Measurements from ENCODE around the gene CST6. TPM values are rescaled to one million over a fixed set of nuclear protein-coding genes. Genes with fewer than 3 reads are reported as not detected.

The CST6 gene
- total and polyA plus RNA-seq, 5 experiments from 2014 or later, result not detected

DNA sequence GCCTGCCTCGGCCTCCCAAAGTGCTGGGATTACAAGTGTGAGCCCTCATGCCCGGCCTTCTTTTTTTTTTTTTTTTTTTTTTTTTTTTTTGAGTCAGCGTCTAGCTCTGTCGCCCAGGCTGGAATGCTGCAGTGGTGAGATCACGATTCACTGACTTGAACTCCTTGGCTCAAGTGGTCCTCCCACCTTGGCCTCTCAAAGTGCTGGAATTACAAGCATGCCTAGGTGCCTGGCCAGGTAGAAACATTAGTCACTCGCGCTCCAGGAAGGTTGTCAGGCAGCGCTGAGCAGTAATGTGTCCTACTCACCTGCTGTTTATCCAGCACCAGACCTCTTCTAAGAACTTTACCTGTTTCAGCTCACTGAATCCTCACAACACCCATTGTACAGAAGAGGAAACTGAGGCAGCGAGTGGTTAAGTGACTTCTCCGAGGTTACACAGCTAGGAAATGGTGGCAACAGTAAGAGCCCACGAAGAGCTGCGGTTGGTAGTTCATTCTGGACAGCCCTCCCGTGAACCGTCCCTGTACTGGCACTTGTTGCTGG is 496 bp upstream of the CST6 start:
- H3K9me3 Mint-ChIP-seq, result no peaks in the 10 kb centered on the region
- peaks cover 0 to 4% (median 2%) of the 10 kb centered on the region in 4 donors for H3K4me1 Mint-ChIP-seq
- DNase-seq, result no peak
- ATAC-seq, result no peak
- no peak overlapping the region for H3K27ac Mint-ChIP-seq
- no peaks in the 10 kb centered on the region for H3K36me3 Mint-ChIP-seq
- POLR2A ChIA-PET, result interaction anchor here (0.6 to 1.4 kb wide), 4 partner anchors 9 to 362 kb away, joined by 3 to 6 read pairs (median 4); partner anchors contain the start of genes BANF1, EIF1AD and SF3B2
- H3K27me3 Mint-ChIP-seq, result peaks cover 1 to 15% (median 10%) of the 10 kb centered on the region in 5 donors
- peak overlapping the region in 2 of 10 donors; percentile 26 to 51 for H3K4me3 Mint-ChIP-seq

GRCh38 chr11:66012371-66012945 is 650 bp downstream of the CST6 start:
- H3K4me1 Mint-ChIP-seq, result peaks cover 0 to 4% (median 2%) of the 10 kb centered on the region in 4 donors
- DNase-seq (peak in 1 of 10 donors; percentile 32), ATAC-seq (peak in 1 of 2 donors; percentile 26)
- POLR2A ChIA-PET, result interaction anchor here (0.6 to 1.4 kb wide), 4 partner anchors 10 to 40 kb away, joined by 3 to 4 read pairs (median 4); partner anchors contain the start of gene BANF1
- peak overlapping the region in 1 of 10 donors; percentile 56 for H3K27ac Mint-ChIP-seq
- no peaks in the 10 kb centered on the region for H3K36me3 Mint-ChIP-seq
- peaks cover 1 to 15% (median 10%) of the 10 kb centered on the region in 5 donors for H3K27me3 Mint-ChIP-seq
- H3K9me3 Mint-ChIP-seq, result no peaks in the 10 kb centered on the region
- H3K4me3 Mint-ChIP-seq, result peak overlapping the region in 4 of 10 donors; percentile 29 to 69 (median 47)

- no peaks in the 10 kb centered on the region for H3K36me3 Mint-ChIP-seq
- no peaks in the 10 kb centered on the region for H3K9me3 Mint-ChIP-seq
- H3K4me3 Mint-ChIP-seq, result peak overlapping the region in 1 of 10 donors; percentile 23
- peaks cover 0 to 7% (median 2%) of the 10 kb centered on the region in 4 donors for H3K4me1 Mint-ChIP-seq
- peak in 1 of 10 donors; percentile 55 for DNase-seq
- POLR2A ChIA-PET, result interaction anchor here (1.3 to 1.4 kb wide), 3 partner anchors 9 to 19 kb away, joined by 3 to 4 read pairs (median 4); partner anchors contain the start of gene BANF1
- H3K27ac Mint-ChIP-seq, result peak overlapping the region in 2 of 10 donors; percentile 18 to 56
- peaks cover 1 to 15% (median 10%) of the 10 kb centered on the region in 5 donors for H3K27me3 Mint-ChIP-seq
- no peak for ATAC-seq
These were observed 1.3 kb downstream of the CST6 start for GRCh38 chr11:66012946-66013761.

- peaks cover 0 to 7% (median 2%) of the 10 kb centered on the region in 4 donors for H3K4me1 Mint-ChIP-seq
- H3K9me3 Mint-ChIP-seq, result no peaks in the 10 kb centered on the region
- POLR2A ChIA-PET, result interaction anchor here (0.6 kb wide), 1 partner anchor 564 kb away, joined by 4 read pairs; no protein-coding TSS in a partner anchor
- ATAC-seq (no peak), DNase-seq (peak in 1 of 10 donors; percentile 45)
- peaks cover 1 to 15% (median 10%) of the 10 kb centered on the region in 5 donors for H3K27me3 Mint-ChIP-seq
- H3K4me3 Mint-ChIP-seq, result no peak overlapping the region
- no peaks in the 10 kb centered on the region for H3K36me3 Mint-ChIP-seq
- no peak overlapping the region for H3K27ac Mint-ChIP-seq
These were observed 1.9 kb downstream of the CST6 start for GRCh38 chr11:66013762-66014100.

GRCh38 chr11:66014804-66015453 is 3.1 kb downstream of the CST6 start:
- Mint-ChIP-seq H3K9me3 (no peaks in the 10 kb centered on the region), H3K4me3 (no peak overlapping the region), H3K4me1 (peaks cover 0 to 7% (median 2%) of the 10 kb centered on the region in 4 donors), H3K36me3 (no peaks in the 10 kb centered on the region), H3K27ac (no peak overlapping the region), H3K27me3 (peaks cover 1 to 15% (median 10%) of the 10 kb centered on the region in 5 donors)
- no peak for ATAC-seq
- peak in 1 of 10 donors; percentile 41 for DNase-seq
- POLR2A ChIA-PET, result no interaction called here

DNA sequence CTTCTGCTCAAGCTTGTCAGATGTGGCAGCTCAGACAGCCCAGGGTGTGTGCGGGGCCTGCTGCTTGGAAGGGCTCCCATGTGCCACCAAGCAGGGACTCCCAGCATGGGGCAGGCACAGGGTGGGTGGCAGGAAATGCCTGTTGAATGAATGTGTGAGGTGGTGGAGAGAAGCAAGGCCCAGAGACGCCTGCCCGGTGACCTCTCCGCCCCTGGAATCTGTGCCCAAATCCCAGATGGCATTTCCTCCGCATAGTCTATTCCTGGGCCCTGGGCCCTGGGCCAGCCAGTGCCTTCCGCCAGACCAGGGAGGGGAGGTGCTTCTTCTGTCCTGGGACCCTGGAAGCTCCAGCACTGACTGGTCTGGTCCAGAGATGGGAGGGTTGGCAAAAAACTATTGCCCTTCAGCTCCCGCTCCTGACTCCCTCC is 3.7 kb downstream of the CST6 start:
- Mint-ChIP-seq H3K4me1 (peaks cover 0 to 7% (median under 1%) of the 10 kb centered on the region in 4 donors), H3K27me3 (peaks cover 1 to 15% (median 7%) of the 10 kb centered on the region in 5 donors), H3K4me3 (no peak overlapping the region), H3K9me3 (no peaks in the 10 kb centered on the region), H3K36me3 (no peaks in the 10 kb centered on the region), H3K27ac (no peak overlapping the region)
- DNase-seq (peak in 1 of 10 donors; percentile 30), ATAC-seq (no peak)
- POLR2A ChIA-PET, result no interaction called here

GRCh38 chr11:66015936-66016792 is 4.4 kb downstream of the CST6 start:
- ATAC-seq, result no peak
- no peak overlapping the region for H3K4me3 Mint-ChIP-seq
- H3K4me1 Mint-ChIP-seq, result peaks cover 0 to 7% (median 2%) of the 10 kb centered on the region in 4 donors
- H3K36me3 Mint-ChIP-seq, result no peaks in the 10 kb centered on the region
- H3K27ac Mint-ChIP-seq, result peak overlapping the region in 1 of 10 donors; percentile 53
- no peak for DNase-seq
- POLR2A ChIA-PET, result no interaction called here
- H3K27me3 Mint-ChIP-seq, result peaks cover 1 to 15% (median 6%) of the 10 kb centered on the region in 5 donors
- H3K9me3 Mint-ChIP-seq, result no peaks in the 10 kb centered on the region

- Mint-ChIP-seq H3K4me1 (peaks cover 0 to 7% (median 3%) of the 10 kb centered on the region in 4 donors), H3K9me3 (no peaks in the 10 kb centered on the region), H3K27ac (peak overlapping the region in 1 of 10 donors; percentile 53), H3K36me3 (no peaks in the 10 kb centered on the region), H3K4me3 (no peak overlapping the region), H3K27me3 (peaks cover 1 to 13% (median 6%) of the 10 kb centered on the region in 5 donors)
- POLR2A ChIA-PET, result no interaction called here
- DNase-seq (no peak), ATAC-seq (no peak)
These were observed 5.0 kb downstream of the CST6 start for GRCh38 chr11:66016793-66017177.

GRCh38 chr11:66017321-66017720 is 5.5 kb downstream of the CST6 start:
- Mint-ChIP-seq H3K36me3 (no peaks in the 10 kb centered on the region), H3K4me1 (peaks cover 0 to 11% (median 4%) of the 10 kb centered on the region in 4 donors), H3K27ac (peak overlapping the region in 1 of 10 donors; percentile 48), H3K27me3 (peaks cover 1 to 13% (median 6%) of the 10 kb centered on the region in 5 donors), H3K4me3 (no peak overlapping the region), H3K9me3 (no peaks in the 10 kb centered on the region)
- POLR2A ChIA-PET, result interaction anchor here (0.7 kb wide), 1 partner anchor 118 kb away, joined by 6 read pairs; no protein-coding TSS in a partner anchor
- DNase-seq (no peak), ATAC-seq (no peak)

- DNase-seq (peak in 1 of 10 donors; percentile 40), ATAC-seq (no peak)
- H3K4me1 Mint-ChIP-seq, result peaks cover 4 to 14% (median 7%) of the 10 kb centered on the region in 4 donors
- H3K4me3 Mint-ChIP-seq, result no peak overlapping the region
- H3K36me3 Mint-ChIP-seq, result no peaks in the 10 kb centered on the region
- no peaks in the 10 kb centered on the region for H3K9me3 Mint-ChIP-seq
- H3K27ac Mint-ChIP-seq, result no peak overlapping the region
- H3K27me3 Mint-ChIP-seq, result peaks cover 1 to 8% (median 4%) of the 10 kb centered on the region in 5 donors
- POLR2A ChIA-PET, result interaction anchor here (1.0 kb wide), 1 partner anchor 17 kb away, joined by 3 read pairs; no protein-coding TSS in a partner anchor
These were observed 8.4 kb downstream of the CST6 start for GRCh38 chr11:66020212-66020611.

DNA sequence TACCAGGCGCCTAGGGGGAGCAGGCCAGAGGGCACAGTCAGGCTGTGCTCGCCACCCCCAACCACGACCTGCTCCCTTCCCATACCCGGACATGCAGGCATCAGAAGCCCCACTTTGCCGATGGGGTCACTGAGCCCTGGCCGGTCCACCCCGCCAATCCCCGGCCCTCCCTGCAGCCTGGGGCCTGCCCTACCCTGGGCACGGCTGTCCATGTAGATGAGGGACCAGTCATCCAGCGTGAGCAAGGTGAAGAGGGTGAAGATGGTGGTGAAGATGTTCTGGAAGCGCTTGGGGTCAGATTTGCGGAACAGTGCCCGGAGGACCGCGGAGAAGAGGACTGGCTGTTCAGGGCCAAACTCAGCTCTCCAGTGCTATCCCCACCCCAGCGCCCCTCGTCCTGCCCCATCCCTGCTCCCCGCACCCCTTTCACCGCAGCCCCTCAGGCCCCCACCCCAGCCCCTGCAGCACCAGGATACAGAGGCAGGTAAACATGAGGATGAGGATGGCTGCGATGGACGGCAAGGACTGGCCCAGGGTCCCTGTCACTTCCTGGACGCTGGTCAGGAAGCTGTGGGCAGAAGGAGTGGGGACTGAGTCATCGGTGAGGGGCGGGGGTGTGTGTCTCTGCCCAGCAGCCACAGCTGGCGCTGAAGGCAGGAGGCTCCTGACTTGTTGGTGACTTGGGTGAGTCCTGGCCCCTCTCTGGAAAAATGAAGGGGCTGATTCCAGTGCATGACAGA is 9.0 kb downstream of the CST6 start:
- DNase-seq (peak in 1 of 10 donors; percentile 60), ATAC-seq (no peak)
- Mint-ChIP-seq H3K27me3 (peaks cover 1 to 8% (median 4%) of the 10 kb centered on the region in 5 donors), H3K4me3 (peak overlapping the region in 1 of 10 donors; percentile 19), H3K4me1 (peaks cover 4 to 14% (median 7%) of the 10 kb centered on the region in 4 donors), H3K9me3 (no peaks in the 10 kb centered on the region), H3K27ac (no peak overlapping the region), H3K36me3 (no peaks in the 10 kb centered on the region)
- POLR2A ChIA-PET, result interaction anchor here (0.6 to 1.0 kb wide), 2 partner anchors 18 to 215 kb away, joined by 3 read pairs; no protein-coding TSS in a partner anchor
